HepG2 (cell line): ENCODE data around the gene TMA7B.

ENCODE experiments used
- ADNP ChIP-seq: sonication (generic); formaldehyde crosslinking; IDR thresholded peaks from 2 replicates; pipeline ENCODE4 v1.4.0; 2020; ENCODE audit warnings: missing genetic modification reagents
- BCLAF1 ChIP-seq: fragments of 450-650 bp; IDR thresholded peaks from 2 replicates; pipeline ENCODE4 v1.6.1; 2017; ENCODE audit warnings: mild to moderate bottlenecking
- CEBPB ChIP-seq: IDR thresholded peaks from 2 replicates; pipeline ENCODE4 v1.6.1; 2011; ENCODE audit warnings: low read depth, low read length, improper control_type of control experiment, borderline replicate concordance
- CTCF ChIP-seq: sonication (generic); formaldehyde crosslinking; IDR thresholded peaks from 2 replicates; pipeline ENCODE4 v1.5.0; 2020; ENCODE audit warnings: mild to moderate bottlenecking, missing genetic modification reagents, moderate library complexity
- HMG20B ChIP-seq: conservative IDR thresholded peaks from 2 replicates; pipeline ENCODE4 v1.6.1; 2016; ENCODE audit warnings: missing genetic modification reagents, missing compliant biosample characterization
- MAZ ChIP-seq, 2 experiments: sonication (generic) in 1 of 2; formaldehyde crosslinking in 1 of 2; IDR thresholded peaks; 2 replicates each; pipeline versions ENCODE4 v1.5.0 to v1.6.1; 2012 to 2020; ENCODE audit warnings: low read depth in 2 of 2, mild to moderate bottlenecking in 2 of 2, borderline replicate concordance in 1 of 2, improper control_type of control experiment in 1 of 2, low read length in 1 of 2, missing genetic modification reagents in 1 of 2, moderate library complexity in 1 of 2
- PCBP1 ChIP-seq: fragments of 200-400 bp; formaldehyde crosslinking; IDR thresholded peaks from 2 replicates; pipeline ENCODE4 v1.6.1; 2017; ENCODE audit warnings: mild to moderate bottlenecking, low read depth, low read length, borderline replicate concordance
- USF2 ChIP-seq, 2 experiments: sonication (generic) in 1 of 2; formaldehyde crosslinking in 1 of 2; IDR thresholded peaks; 2 replicates each; pipeline versions ENCODE4 v1.5.1 to v1.6.1; 2011 to 2020; ENCODE audit warnings: borderline replicate concordance in 1 of 2, low read depth in 1 of 2, low read length in 1 of 2, mild to moderate bottlenecking in 1 of 2, missing genetic modification reagents in 1 of 2, moderate library complexity in 1 of 2
- ZBTB26 ChIP-seq: IDR thresholded peaks from 2 replicates; pipeline ENCODE4 v1.6.1; 2016; ENCODE audit warnings: missing compliant biosample characterization, missing genetic modification reagents, borderline replicate concordance
- ZBTB3 ChIP-seq: sonication (generic); formaldehyde crosslinking; IDR thresholded peaks from 2 replicates; pipeline ENCODE4 v1.4.0; 2020; ENCODE audit warnings: low read depth, mild to moderate bottlenecking, moderate library complexity, missing genetic modification reagents, borderline replicate concordance
- ZNF136 ChIP-seq: sonication (generic); formaldehyde crosslinking; IDR thresholded peaks from 2 replicates; pipeline ENCODE4 v1.8.1; 2022; ENCODE audit warnings: low read depth, mild to moderate bottlenecking, moderate library complexity, missing genetic modification reagents
- ZNF207 ChIP-seq: fragments of 450-650 bp; IDR thresholded peaks from 2 replicates; pipeline ENCODE4 v1.6.1; 2016; ENCODE audit warnings: antibody characterized with exemption, borderline replicate concordance
- ZNF232 ChIP-seq: sonication (generic); formaldehyde crosslinking; IDR thresholded peaks from 2 replicates; pipeline ENCODE4 v1.4.0; 2020; ENCODE audit warnings: missing genetic modification reagents, borderline replicate concordance

GRCh38 chr22:39958009-39958711, 2.0 kb upstream of the TMA7B start:
- no peak for TF ChIP-seq ZNF207
- no peak for TF ChIP-seq ZBTB3 (CRISPR knock-in tag)
- TF ChIP-seq ZBTB26 (CRISPR knock-in tag) = no peak
- TF ChIP-seq HMG20B (CRISPR knock-in tag) = no peak
- TF ChIP-seq BCLAF1 = no peak
- TF ChIP-seq ADNP (CRISPR knock-in tag) = no peak
- no peak for TF ChIP-seq MAZ (IDR thresholded peaks at IDR 0.05; ENCODE audit: borderline replicate concordance, low read depth, low read length)
- TF ChIP-seq MAZ (CRISPR knock-in tag; IDR thresholded peaks at IDR 0.05; ENCODE audit: low read depth) = no peak
- no peak for TF ChIP-seq PCBP1
- no peak for TF ChIP-seq CTCF
- TF ChIP-seq ZNF136 (CRISPR knock-in tag) = no peak
- TF ChIP-seq CEBPB = no peak
- no peak for TF ChIP-seq USF2 (IDR thresholded peaks at IDR 0.05; ENCODE audit: low read depth, low read length)
- TF ChIP-seq USF2 (CRISPR knock-in tag; IDR thresholded peaks at IDR 0.05; ENCODE audit: borderline replicate concordance) = no peak
- TF ChIP-seq ZNF232 (CRISPR knock-in tag) = no peak
